Lung (tissue), 12 donors: Measurements from ENCODE around the gene STK32B. TPM values are rescaled to one million over a fixed set of nuclear protein-coding genes. Genes with fewer than 3 reads are reported as not detected.
A peak's percentile ranks its signal among the peaks of the same experiment; 100 is the strongest.

Experiments
- ATAC-seq: fragments of 200-7000 bp; cut with Tn5 transposase; one replicate; pipeline ENCODE4 v1.9.1; 2020; ENCODE audit warnings: moderate number of reproducible peaks; ENCODE audit not compliant: insufficient read depth, low FRiP score
- DNase-seq, 3 donors: peaks; one replicate each; pipeline ENCODE4 v3.0.0-alpha.2; 2013 to 2017
- H3K27ac ChIP-seq, 2 donors: one replicate each; pipeline ENCODE4 v1.5.1; 2013; ENCODE audit warnings: mild to moderate bottlenecking in 2 of 2, moderate library complexity in 2 of 2, control low read depth in 1 of 2, inconsistent platforms in 1 of 2, low read depth in 1 of 2, low read length in 1 of 2
- H3K27me3 ChIP-seq, 3 donors: one replicate each; pipeline ENCODE4 v1.5.1; 2013; ENCODE audit warnings: low read length in 2 of 3; ENCODE audit not compliant: control insufficient read depth in 3 of 3, insufficient read depth in 3 of 3
- H3K36me3 ChIP-seq, 4 donors: one replicate each; pipeline ENCODE4 v1.5.1; 2013; ENCODE audit warnings: low read length in 4 of 4, mild to moderate bottlenecking in 1 of 4, moderate library complexity in 1 of 4; ENCODE audit not compliant: control insufficient read depth in 4 of 4, insufficient read depth in 4 of 4
- H3K4me1 ChIP-seq, 5 donors: one replicate each; pipeline ENCODE4 v1.5.1; 2013; ENCODE audit warnings: low read length in 5 of 5, mild to moderate bottlenecking in 2 of 5, moderate library complexity in 1 of 5; ENCODE audit not compliant: control insufficient read depth in 5 of 5, insufficient read depth in 5 of 5
- H3K4me3 ChIP-seq: one replicate; pipeline ENCODE4 v1.5.1; 2013; ENCODE audit warnings: mild to moderate bottlenecking, control low read depth, moderate library complexity
- H3K9ac ChIP-seq, 2 donors: one replicate each; pipeline ENCODE4 v1.5.1; 2013; ENCODE audit warnings: low read length in 2 of 2, control low read depth in 1 of 2; ENCODE audit not compliant: insufficient read depth in 1 of 2
- H3K9me3 ChIP-seq, 4 donors: one replicate each; pipeline ENCODE4 v1.5.1; 2013; ENCODE audit warnings: low read length in 3 of 4, mild to moderate bottlenecking in 1 of 4, moderate library complexity in 1 of 4; ENCODE audit not compliant: control insufficient read depth in 4 of 4, insufficient read depth in 3 of 4
- WGBS, 2 donors: extraction: QIAGEN DNeasy Blood & Tissue Kit; methylation state at CpG; one replicate each; pipeline ENCODE4 v1.1.7; 2013; 5-methylcytosine and 5-hydroxymethylcytosine counted together
- polyA plus RNA-seq, 2 donors: library from polyadenylated mRNA; stranded (reverse); fragments of 200-250 nt; gene quantifications; one replicate each; pipeline ENCODE4 v1.2.1, GENCODE V29; 2013
- total RNA-seq, 2 donors: library from RNA; depleted of rRNA in 1 of 2; stranded (reverse); fragments of >200 nt in 1 of 2; gene quantifications; one replicate each; pipeline ENCODE4 v1.2.1, GENCODE V29; 2014 to 2021
- TF ChIP-seq, protein P1 (sequence below): IDR thresholded peaks from 2 replicates; pipeline ENCODE4 v1.5.1; 2012; ENCODE audit warnings: mild to moderate bottlenecking; ENCODE audit errors: control extremely low read depth, extremely low read depth
- donor health status: control.
- donor health status: control.
- donor health status: Bipolar disorder and iron deficiency.
- donor health status: healthy.
- donor health status: DM: yes; HTN: yes; CAD: no.

Gene STK32B
- total and polyA plus RNA-seq, 4 donors = 0.29 to 2.2 (median 1.4) TPM

DNA sequence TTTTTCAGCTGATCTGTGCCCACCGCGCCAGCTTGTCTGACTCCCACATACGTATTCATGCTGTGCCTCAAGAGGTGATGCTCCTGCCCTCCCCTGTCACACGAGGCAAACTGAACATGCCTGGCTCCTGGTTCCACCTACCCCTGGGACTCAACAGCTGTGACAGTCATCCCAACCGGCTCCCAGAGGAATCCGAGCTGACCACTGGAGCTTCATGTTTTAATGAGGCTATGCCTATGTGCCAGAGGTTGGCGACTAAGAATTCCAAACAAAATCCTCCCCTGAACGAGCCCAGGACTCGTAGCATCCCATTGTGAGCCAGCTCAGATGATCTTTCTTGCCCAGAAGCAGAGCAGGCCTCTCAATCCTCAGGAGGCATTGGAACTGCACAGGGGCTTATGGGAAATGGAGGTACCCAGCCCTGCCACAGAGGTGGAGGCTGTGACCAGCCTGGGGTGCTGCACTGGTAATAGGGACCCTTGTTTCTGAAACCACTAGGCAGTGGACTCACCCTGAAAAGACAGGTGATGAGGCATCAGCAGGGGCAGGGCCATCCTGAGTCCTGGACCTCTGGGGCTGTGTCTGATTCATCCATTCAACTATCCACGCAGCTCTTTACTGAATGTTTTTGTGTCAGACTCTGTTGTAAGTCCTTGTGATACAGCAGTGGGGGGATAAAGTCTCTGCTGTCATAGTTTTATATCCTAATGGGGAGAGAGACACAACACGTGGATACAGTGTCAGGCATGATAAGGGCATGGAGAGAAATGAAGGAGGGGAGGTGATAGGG is 332.1 kb downstream of the STK32B start:
- DNase-seq = no peak
- H3K27ac ChIP-seq = no peak overlapping the region
- 84% methylated on average over 11 of the region's 11 CpGs for WGBS, 2 donors
- H3K36me3 ChIP-seq = no peaks in the 10 kb centered on the region
- H3K27me3 ChIP-seq = no peaks in the 10 kb centered on the region
- no peak overlapping the region for H3K4me3 ChIP-seq
- TF ChIP-seq, protein P1, sequence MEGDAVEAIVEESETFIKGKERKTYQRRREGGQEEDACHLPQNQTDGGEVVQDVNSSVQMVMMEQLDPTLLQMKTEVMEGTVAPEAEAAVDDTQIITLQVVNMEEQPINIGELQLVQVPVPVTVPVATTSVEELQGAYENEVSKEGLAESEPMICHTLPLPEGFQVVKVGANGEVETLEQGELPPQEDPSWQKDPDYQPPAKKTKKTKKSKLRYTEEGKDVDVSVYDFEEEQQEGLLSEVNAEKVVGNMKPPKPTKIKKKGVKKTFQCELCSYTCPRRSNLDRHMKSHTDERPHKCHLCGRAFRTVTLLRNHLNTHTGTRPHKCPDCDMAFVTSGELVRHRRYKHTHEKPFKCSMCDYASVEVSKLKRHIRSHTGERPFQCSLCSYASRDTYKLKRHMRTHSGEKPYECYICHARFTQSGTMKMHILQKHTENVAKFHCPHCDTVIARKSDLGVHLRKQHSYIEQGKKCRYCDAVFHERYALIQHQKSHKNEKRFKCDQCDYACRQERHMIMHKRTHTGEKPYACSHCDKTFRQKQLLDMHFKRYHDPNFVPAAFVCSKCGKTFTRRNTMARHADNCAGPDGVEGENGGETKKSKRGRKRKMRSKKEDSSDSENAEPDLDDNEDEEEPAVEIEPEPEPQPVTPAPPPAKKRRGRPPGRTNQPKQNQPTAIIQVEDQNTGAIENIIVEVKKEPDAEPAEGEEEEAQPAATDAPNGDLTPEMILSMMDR = no peak
- no peak for ATAC-seq
- H3K9me3 ChIP-seq = peaks cover 0 to 2% (median 0%) of the 10 kb centered on the region in 4 donors
- peaks cover 0 to 5% (median 0%) of the 10 kb centered on the region in 5 donors for H3K4me1 ChIP-seq
- H3K9ac ChIP-seq = no peak overlapping the region

DNA sequence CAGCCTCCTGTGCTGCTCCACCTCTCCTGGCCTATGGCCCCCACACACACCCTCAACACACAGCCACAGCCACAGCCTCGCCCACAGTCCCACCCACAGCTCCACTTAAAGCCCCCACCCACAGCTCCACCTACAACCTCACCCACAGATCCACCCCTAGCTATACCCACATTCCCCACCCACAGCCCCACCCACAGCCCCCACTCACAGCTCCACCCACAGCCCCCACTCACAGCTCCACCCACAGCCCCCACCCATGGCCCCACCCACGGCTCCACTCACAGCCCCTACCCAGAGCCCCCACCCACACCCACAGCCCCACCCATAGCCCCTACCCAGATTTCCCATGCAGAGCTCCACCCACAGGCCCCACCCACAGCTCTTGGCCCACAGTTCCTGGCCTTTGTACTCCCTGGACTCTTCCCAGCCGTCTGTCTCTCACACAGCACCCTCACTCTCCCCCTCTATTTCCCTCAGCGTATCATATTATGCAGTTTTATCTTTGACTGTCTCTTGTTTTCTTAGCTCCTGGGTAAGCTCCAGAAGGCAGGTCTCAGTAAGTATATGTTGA is 334.5 kb downstream of the STK32B start:
- no peaks in the 10 kb centered on the region for H3K27me3 ChIP-seq
- no peak overlapping the region for H3K4me3 ChIP-seq
- TF ChIP-seq, protein P1 = no peak
- peaks cover 0 to 5% (median 0%) of the 10 kb centered on the region in 5 donors for H3K4me1 ChIP-seq
- H3K36me3 ChIP-seq = no peaks in the 10 kb centered on the region
- H3K9ac ChIP-seq = no peak overlapping the region
- peaks cover 0 to 2% (median 0%) of the 10 kb centered on the region in 4 donors for H3K9me3 ChIP-seq
- H3K27ac ChIP-seq = no peak overlapping the region
- WGBS, 2 donors = 50 to 78% methylated on average over 3 to 4 of the region's 4 CpGs
- ATAC-seq = no peak
- peak; percentile 31 to 68 (median 40) for DNase-seq

DNA sequence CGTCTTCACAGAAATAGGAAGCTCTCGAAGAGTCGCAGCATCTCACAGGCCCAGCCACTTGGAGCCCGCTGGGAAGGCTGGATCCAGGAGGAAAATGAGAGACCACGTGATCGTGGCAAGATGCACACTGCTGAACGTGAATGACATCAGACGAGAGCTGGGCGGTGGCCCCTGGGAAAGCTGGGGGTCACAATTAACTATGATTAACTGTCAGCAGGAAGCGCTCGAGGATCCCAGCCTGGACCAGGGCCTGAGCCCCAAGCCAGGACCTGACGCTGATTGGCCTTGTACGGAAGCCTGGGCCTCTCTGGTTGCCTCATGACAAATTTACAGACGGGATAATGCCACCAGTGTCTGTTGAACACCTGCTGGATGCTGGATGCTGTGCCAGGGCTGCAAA is 335.6 kb downstream of the STK32B start:
- WGBS, 2 donors = 91 to 96% methylated on average over 14 of the region's 14 CpGs
- Histone ChIP-seq H3K4me3 (no peak overlapping the region), H3K9ac (no peak overlapping the region), H3K9me3 (peaks cover 0 to 2% (median 0%) of the 10 kb centered on the region in 4 donors), H3K27me3 (no peaks in the 10 kb centered on the region), H3K27ac (no peak overlapping the region), H3K4me1 (peaks cover 0 to 3% (median 0%) of the 10 kb centered on the region in 5 donors), H3K36me3 (no peaks in the 10 kb centered on the region)
- TF ChIP-seq, protein P1 = no peak
- DNase-seq (no peak), ATAC-seq (no peak)
